GM21381 (cell line): ENCODE data around the gene CD226.
A peak's percentile ranks its signal among the peaks of the same experiment; 100 is the strongest.
"Not testable (repeated sequence)": the region's sequence is repeated elsewhere in the genome, so short reads cannot be mapped to it uniquely, and the experiment has no call there.

ENCODE experiments used
- ATAC-seq: cut with Tn5 transposase; IDR thresholded peaks from one replicate; pipeline ENCODE4 v1.9.1; 2021; ENCODE audit warnings: mild to moderate bottlenecking, moderate library complexity; ENCODE audit not compliant: unreplicated experiment

CD226 gene

DNA sequence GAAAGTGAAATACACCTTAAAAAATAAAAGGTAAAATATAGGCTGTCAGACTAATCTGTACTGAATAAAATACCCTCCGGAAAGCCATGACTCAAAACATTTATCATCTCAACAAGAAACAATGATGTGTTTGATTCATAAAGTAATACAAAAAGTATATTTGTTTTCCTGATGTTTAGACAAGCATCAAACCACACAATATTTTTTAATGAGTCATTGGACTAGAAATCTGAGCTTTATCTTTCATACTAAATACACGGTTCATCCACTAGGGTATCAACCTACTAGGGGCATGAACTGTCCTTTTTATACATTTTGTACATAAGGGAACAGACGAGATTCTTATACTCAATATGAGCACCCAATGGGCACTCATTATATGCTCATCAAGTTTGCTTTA lies 31.3 kb downstream of the CD226 start:
- no peak for ATAC-seq

DNA sequence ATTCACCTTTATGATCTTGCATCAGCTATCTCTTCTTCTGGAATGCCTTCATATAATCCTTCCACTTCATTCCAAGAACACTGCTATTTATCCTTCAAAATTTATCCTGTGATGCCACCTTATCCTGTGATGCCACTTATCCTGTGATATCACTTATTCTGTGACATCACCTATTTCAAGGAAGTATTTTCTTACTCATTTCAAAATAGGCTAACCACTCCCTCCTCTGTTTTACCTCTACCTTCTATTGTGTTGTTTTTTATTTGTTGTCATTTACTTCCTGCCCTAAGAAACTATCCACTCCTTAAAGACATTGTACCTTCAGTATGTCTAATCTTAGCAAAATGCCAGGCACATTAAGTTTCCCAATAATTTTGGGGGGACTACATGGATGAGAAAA lies 38.8 kb downstream of the CD226 start:
- ATAC-seq: no peak

DNA sequence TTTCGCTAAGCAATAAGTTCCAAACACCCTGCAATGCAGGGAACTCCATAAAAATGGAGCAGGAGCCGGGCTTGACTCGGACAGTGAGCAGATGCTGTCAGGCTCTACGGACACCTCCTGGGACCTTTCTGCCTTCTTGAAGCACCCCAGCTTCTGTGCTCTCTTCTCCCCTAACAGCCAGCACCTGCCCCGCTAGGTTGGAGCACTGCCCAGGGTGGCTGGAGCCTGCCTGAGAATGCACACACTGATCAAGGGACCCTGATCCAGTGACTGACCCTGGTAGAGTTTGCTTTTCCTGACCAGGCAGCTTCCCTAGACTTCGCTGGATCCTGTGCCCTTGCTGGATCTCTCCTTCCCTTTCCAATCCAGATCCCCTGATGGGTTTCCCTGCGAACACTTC lies 40.9 kb downstream of the CD226 start:
- no peak for ATAC-seq

GRCh38 chr18:69900941-69901340 lies 46.7 kb downstream of the CD226 start:
- ATAC-seq: no peak

DNA sequence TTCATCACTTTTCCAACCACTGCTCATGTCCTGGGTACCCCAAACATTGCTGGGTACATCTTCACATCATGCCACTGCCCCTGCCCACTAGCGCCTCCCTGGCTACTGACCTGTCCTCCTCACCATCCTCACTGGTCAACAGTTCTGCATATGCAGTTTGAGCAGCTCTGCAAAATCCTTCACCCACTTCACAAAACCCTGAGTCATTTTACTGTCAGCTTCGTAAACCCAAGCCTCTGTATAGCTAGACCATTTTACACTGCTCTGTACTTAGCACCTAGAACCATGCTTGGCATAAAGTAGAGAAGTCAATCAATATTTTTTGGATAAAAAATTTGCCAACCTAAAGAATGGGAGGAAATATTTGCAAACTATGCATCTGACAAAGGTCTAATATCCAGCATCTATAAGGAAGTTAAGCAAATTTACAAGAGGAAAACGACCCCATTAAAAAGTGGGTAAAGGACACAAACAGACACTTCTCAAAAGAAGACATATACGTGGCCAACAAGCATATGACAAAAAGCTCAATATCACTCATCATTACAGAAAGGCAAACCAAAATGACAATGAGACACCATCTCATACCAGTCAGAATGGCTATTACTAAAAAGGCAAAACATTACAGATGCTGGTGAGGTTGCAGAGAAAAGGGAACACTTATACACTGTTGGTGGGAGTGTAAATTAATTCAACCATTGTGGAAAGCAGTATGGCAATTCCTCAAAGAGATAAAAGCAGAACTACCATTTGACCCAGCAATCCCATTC lies 48.3 kb downstream of the CD226 start:
- not testable (repeated sequence) for ATAC-seq

- peak; percentile 49 for ATAC-seq
Observed at GRCh38 chr18:69898241-69898861, 49.3 kb downstream of the CD226 start.

- peak; percentile 51 for ATAC-seq
Observed at GRCh38 chr18:69897397-69898108, 50.1 kb downstream of the CD226 start.

DNA sequence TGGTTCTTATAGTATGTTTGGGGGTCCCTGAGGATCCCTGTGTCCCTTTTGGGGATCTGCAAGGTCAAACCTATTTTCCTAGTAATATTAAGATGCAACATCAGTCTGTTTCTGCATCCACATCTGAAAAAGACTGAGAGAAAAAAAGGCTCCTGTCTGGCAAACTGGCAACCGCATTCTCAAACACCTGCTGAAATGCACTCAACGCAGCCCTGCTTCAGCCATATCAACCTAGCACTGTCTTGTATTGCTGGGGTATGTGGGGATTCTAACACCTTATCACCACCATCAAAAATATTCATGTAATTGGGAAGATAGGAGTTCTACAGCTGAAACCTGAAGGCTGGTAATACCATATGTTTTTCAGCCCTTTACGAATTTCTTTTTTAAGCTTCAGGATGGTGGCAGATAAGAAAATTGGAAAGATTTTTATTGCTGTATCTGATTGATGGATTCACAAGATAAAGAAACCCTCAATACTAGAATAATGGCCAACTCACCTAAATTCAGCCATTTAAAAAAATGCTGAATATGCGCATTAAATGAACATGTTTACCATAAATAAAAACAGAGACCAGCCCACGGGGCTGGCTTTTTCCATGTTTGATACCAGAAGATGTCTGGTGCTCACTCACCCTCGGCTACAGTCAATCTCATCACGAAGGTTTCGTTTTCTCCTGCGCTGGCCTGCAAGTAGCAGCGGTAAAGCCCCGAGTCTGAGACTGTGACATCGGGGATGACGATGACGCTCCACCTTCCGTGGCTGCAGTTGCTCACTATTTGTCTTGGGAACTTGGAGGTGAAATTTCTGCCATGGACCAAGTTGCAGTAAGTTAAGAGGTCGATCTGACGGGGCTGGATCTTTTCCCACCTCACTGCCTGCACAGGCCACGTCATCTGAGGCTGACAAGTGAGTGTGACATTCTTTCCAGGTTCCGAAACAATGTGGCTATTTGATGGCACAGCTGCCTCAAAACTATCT lies 52.3 kb downstream of the CD226 start:
- no peak for ATAC-seq

DNA sequence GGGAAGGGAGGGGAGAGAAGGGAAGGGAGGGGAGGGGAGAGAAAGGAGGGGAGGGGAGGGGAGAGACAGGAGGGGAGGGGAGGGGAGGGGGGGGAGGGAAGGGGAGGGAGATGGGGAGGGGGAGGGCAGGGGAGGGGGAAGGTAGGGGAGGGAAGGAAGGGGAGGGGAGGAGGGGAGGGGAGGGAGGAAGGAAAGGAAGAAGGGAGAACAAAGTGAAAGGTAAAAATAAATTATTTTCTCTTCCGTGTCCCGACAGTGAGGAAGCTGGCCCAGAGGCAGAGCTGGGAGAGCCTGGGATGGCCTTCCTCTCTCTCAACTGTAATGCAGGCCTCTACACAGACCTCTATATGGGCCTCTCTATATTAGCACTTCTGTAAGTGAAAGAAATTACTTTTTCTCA lies 53.2 kb downstream of the CD226 start:
- ATAC-seq: no peak

GRCh38 chr18:69890558-69890957 lies 57.1 kb downstream of the CD226 start:
- ATAC-seq: no peak

DNA sequence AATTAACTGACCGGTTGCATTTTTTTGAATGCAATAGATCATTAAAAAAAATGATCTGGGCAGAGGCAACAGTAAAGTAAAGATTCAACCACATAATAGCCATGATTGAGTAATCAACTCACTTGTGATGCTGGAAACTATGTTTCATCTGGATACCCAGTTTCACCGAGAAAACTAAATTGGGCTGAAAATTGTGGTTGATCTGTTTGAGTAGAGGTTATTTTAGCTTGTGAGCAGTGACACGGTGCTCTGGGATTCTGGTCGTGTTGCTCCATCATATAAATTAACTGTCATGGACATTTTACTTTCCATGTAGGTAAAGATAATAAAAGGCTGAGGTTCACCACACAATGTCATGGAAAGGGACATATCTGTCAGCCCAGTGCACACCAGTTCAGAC lies 58.7 kb downstream of the CD226 start:
- no peak for ATAC-seq

DNA sequence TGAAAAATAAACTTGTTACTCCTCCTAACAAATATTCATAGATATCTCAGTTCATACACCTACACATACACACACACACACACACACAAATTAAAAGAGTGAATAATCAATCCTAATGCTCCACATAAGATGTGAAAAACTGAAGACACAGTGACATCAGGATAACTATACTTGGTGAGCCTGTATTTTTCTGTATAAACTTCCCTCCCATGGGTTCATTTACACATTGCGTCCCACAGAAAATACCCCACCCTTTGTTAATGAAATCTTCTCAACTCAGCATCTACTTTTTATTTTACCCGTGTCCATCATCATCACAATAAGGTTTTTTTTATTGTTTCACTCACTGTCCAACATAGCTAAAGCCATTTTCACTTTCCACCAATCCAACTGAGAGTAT lies 60.4 kb downstream of the CD226 start:
- ATAC-seq: no peak

DNA sequence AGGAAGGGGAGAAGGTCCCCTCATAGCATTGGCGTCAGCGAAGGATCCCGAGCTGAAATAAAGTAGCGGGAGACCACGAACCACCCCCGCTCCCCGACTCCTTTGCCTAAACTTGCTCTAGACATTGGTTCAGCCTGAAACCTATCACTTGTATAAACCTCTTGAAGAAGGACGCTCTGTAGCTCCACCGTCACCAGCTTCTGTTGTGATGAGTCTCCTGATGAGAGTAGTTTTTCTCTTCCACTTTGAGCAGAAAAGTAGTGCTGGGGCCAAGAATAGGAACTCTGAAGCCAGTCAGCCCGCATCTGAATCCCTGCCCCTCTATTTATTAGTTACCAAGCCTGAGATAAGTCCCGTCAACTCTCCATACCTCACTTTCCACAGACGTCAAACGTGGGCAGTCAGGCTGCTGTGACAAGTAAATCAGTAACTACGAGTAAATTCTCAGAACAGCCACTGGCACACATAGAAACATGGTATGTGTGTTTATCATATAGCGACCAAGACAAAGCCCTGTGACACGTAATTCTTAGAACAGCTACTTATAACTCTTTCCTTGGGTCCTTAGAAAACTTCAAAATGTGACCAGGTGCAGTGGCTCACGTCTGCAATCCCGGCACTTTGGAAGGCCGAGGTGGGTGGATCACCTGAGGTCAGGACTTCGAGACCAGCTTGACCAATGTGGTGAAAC lies 61.7 kb downstream of the CD226 start:
- peak; percentile 81 for ATAC-seq

GRCh38 chr18:69885355-69885754 lies 62.3 kb downstream of the CD226 start:
- no peak for ATAC-seq

- ATAC-seq: no peak
Observed at GRCh38 chr18:69883781-69884180, 63.9 kb downstream of the CD226 start.

GRCh38 chr18:69882965-69883668 lies 64.6 kb downstream of the CD226 start:
- peak; percentile 31 for ATAC-seq

- no peak for ATAC-seq
Observed at GRCh38 chr18:69880083-69880482, 67.6 kb downstream of the CD226 start.

DNA sequence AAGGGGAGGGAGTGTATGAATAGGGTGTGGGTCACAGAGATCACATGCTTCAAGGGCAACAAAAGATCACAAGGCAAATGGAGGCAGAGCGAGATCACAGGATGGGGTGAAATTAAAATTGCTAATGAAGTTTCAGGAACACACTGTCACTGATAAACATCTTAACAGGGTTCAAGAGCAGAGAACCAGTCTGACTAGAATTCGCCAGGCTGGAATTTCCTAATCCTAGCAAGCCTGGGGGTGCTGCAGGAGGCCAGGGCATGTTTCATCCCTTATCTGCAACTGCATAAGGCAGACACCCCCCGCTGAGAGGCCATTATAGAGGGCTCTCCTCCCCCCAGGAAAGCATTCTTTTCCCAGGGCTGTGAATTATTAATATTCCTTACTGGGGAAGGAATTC lies 68.6 kb downstream of the CD226 start:
- not testable (repeated sequence) for ATAC-seq

DNA sequence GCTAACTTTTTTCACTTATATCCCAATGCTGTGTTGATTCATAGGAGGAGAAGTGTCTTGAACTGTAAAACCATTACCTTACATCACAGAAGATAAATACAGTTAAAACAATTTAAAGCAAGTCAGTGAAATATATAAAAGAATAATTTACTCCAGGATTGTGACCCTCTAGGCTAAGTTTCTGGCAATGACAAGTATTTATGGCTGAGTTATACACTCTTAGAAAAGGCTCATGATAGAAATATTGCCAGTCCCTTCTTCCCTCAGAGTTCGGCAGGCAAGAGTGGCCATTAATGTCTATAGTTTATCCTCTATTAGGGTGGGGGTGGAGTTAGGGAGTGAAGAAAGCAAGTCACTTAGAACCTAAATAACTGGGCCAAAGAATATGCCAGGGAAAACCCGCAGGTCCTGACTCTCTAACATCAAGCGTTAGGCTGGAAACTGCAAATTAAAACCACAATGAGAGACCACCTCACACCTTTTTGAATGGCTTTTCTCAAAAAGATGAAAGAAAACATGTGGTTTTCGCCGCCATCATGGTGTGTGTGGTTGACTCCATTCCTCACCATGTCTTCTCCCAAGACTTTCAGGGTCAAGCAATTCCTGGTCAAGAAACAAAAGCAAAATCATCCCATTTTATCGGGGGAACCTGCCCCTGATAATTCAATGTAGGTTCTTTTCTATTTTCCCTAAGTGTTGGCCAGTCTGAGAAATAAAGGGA lies 69.3 kb downstream of the CD226 start:
- ATAC-seq: no peak
